Measurements from ENCODE around the gene SOX9.
"Not testable (repeated sequence)": the region's sequence is repeated elsewhere in the genome, so short reads cannot be mapped to it uniquely, and the experiment has no call there.

Gene SOX9

DNA sequence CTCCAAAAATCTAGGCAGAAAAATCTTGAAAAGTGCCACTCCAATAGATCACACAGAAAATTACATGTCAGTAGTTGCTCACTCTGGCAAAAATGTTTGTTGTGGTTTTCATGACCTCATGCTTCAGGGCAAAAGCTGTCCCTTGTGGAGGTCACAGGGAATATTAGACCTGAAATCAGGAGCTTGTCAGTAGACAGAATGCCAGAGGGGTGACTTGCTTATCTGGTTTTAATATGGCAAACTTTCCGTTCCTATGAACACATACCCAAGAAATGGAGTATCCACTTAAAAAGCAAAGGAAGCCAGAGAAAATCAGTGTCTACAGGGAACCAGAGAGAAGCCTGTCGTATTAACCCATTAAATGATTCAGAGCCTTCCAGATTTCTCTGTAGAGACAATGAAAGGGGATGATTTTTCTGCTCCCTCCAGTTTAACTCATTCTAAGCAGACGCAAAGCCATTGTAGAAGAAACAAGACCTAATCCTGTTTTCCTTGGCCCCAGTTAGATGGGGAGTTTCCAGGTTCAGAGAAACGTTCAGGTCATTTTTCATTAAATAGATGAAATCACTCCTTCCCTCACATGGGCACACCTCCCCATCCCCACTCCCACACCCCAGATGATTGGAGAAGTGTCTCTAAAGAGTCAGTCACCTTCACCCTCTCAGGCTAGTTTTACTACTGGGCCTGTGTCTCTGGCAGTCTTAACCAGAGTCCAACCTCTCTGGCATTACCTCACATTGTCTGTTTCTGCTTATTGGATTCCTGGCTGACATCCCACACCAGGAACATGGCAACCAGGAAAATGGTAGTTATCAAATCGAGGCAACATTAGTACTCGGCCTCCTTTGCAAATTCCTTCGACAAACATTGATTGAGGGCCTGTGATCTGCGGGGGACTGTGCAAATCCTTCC, 6.0 kb downstream of the SOX9 start:
- no peak for DNase-seq (ENCODE audit: low spot score)

DNA sequence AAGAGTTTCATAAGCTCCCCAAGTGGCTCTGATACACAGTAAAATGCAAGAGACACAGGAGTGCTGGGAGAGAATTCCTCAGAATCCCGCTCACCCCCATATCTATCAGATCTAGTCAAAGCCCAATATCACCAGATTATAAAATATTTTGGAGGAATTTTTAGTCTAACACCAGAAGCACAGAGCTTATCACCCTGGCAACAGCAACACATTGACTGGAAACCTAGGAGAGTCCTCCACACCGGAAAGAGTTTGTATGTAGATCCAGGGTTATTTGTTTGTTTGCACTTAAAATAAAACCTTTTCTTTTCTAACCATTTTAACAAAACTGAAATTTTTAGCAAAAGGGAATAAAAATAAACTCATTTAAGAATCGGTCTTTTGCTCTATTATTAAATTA, 7.2 kb downstream of the SOX9 start:
- no peak for DNase-seq (ENCODE audit: low spot score)

GRCh38 chr17:72134608-72135394, 14.0 kb downstream of the SOX9 start:
- no peak for DNase-seq (ENCODE audit: low spot score)

- DNase-seq (ENCODE audit: low spot score) = no peak
Observed at GRCh38 chr17:72135546-72136325, 14.9 kb downstream of the SOX9 start.

GRCh38 chr17:72136692-72137091, 15.9 kb downstream of the SOX9 start:
- no peak for DNase-seq (ENCODE audit: low spot score)

GRCh38 chr17:72137161-72137560, 16.3 kb downstream of the SOX9 start:
- DNase-seq (ENCODE audit: low spot score) = no peak

DNA sequence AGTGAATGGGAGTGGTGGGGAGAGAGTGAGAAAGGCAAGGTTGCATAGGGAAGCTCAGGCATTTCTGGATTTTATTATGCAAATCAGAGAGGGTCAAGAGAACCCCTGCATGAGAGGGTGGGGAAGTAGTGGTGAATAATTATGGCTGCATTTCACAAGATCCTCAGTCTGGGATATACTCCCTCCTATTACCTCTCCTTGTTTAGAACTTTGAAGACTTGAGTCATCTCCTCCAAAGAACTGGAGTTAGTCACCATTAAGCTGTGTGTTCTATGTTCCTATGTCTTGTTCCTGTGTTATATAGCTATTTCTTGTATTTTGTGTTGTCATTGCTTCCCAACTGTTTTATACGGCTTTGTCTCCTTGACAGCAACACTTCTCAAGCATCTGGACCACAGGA, 18.4 kb downstream of the SOX9 start:
- DNase-seq (ENCODE audit: low spot score) = no peak

GRCh38 chr17:72141336-72141735, 20.5 kb downstream of the SOX9 start:
- DNase-seq (ENCODE audit: low spot score) = no peak

DNA sequence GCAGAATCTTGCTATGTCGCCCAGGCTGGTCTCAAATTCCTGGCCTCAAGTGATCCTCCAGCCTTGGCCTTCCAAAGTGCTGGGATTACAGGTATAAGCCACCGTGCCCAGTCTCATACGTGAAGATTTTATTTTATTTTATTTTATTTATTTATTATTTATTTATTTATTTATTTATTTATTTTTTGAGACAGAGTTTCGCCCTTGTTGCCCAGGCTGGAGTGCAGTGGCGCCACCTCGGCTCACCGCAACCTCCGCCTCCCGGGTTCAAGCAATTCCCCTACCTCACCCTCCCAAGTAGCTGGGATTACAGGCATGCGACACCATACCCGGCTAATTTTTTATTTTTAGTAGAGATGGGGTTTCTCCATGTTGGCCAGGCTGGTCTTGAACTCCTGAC, 21.3 kb downstream of the SOX9 start:
- DNase-seq (ENCODE audit: low spot score) = not testable (repeated sequence)

DNA sequence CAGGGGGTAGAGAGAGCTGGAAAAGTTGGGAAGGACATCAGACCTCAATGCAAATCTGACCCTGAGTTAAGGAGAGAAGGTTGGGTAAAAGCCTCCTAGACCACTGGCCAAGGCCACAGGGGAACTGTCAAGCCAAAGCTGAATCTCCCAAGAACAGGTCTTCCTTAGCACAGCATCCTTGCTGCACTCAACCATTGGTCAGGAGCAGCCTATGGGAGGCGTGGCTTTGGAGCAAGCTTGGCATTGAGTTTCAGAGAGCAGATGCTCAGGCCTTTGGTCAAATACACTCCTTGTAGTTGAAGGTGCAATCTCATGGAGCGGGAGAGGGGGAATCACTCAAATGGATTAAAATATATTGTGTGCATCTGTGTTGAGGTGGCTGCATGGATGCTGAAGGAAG, 21.8 kb downstream of the SOX9 start:
- DNase-seq (ENCODE audit: low spot score) = no peak

- DNase-seq (ENCODE audit: low spot score) = no peak
Observed at GRCh38 chr17:72143245-72143644, 22.4 kb downstream of the SOX9 start.

DNA sequence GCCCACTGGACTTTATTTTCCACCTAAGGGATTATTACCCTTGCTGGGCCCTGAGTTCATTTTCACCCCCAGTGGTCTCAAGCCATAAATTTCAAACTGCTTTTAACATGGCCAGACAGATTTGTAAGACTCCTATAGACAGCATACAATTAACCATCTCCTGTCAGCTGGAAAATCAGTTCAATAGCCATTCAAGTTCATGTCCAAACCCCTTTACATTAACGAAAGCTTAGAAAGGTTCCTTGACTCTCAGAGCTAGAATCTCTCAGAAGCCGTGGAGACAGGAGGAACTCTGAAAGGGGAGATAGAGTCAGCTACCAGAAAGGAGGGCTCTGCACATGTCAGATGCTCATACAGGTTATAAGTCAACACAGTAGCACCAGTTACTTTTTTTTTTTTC, 23.3 kb downstream of the SOX9 start:
- no peak for DNase-seq (ENCODE audit: low spot score)

DNA sequence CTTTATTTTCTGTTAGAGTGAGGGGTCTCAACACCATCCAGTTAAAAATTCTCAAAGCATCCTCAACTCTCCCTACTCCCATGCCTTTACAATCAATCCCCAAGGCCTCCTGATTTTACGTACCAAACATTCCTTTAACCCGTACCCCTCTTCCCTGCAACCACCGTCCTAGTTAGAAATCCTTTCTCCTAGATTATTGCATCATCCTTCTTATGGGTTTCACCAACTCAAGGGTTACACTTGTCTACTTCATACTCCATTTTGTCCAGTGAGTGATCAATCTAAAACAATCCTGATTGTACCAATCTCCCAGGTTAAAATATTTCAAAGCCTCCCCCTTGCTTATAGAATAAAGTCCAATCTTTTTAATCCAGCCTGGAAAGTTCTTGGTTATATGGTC, 24.7 kb downstream of the SOX9 start:
- DNase-seq (ENCODE audit: low spot score) = no peak

DNA sequence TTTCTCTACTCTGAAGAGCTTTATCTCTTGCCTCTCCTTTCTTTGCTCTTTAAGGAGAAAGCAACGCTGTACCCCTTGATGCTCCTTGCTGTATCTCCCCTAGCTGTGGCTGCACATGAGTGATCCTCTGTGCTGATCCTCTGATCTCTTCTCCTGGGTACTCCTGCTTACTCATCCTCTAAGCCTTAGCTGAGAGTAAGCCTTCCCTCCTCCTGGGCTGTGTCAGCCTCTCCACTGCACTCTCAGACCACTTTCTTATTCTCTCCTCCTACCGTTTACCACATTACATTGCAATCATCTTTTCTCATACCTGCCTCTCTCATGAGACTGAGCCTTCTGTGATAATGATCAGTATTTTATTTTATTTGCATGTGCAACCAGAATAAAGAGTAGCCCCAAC, 25.1 kb downstream of the SOX9 start:
- DNase-seq (ENCODE audit: low spot score) = no peak

DNA sequence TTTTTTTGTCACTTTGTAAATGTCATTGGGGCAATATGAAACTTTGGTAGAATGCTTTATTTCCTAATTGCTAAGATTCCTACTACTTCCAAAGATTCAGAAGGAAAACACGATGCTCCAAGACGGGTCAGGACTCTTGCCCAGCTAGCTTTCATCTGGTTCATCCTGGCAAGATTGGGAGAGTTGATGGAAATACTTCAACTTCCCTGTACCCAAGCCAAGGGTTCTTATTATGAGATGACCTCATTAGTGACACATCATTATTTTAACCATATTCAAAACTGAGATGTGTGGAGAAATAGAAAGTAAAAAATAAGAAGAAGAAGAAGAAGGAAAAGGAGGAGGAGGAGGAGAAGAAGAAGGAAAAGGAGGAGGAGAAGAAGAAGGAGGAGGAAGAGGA, 25.6 kb downstream of the SOX9 start:
- DNase-seq (ENCODE audit: low spot score) = no peak

- peak; percentile 84 for DNase-seq (ENCODE audit: low spot score)
Observed at GRCh38 chr17:72150632-72151460, 30.0 kb downstream of the SOX9 start.

GRCh38 chr17:72151565-72152386, 31.0 kb downstream of the SOX9 start:
- DNase-seq (ENCODE audit: low spot score) = peak; percentile 74

- DNase-seq (ENCODE audit: low spot score) = no peak
Observed at GRCh38 chr17:72152387-72152929, 31.6 kb downstream of the SOX9 start.

- no peak for DNase-seq (ENCODE audit: low spot score)
Observed at GRCh38 chr17:72158895-72159885, 38.4 kb downstream of the SOX9 start.

All from iPS-NIHi11 (cell line).